ENCODE measurements around the gene ZNF608. TPM values are rescaled to one million over a fixed set of nuclear protein-coding genes. Genes with fewer than 3 reads are reported as not detected.

The ZNF608 gene
- total RNA-seq, 1 experiment from 2014 or later = 5.6 TPM

DNA sequence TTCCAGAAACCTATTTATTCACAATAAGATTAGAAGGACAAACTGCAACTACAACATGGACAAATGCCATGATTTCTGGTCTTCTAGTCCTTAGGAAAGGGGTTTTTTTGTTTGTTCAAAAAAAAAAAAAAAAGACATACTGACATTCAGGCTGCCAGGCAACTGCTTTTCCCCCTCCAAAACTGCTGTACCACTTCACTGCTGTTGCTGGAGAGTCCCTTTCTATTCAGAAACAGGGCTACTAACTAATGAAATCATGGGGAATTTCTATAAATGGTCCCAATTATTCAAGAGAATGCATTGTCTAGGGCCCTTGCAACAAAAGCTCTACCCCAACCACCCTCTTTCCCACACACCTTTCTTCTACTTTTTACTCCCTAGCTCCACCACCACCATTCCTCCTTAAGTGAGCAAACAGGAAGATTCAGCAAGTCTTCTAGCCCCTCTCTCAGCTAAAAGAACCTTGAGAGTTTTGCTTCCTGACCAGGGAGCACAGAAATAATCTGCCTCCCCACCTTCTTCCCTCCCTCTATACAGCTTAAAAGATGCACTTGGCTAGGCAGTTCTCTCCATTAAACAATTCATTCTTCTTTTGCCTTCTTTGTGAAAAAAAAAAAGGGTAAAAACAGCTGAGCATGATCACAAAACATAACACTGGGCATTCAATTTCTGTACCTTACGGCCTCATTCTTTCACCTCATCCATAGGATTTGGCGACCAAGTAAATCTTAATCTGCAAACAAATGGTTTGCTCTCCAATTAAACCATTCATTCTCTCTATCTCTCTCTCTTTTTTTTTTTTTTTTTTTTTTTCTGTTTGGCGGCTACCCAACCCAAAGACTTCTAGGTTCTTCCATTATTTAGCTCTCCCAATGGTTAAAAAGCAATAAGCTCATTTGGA, 13.8 kb downstream of the ZNF608 start:
- H3K9me2 ChIP-seq (ENCODE audit: insufficient read depth) = no peaks in the 10 kb centered on the region
- H3K9ac ChIP-seq (ENCODE audit: low read length) = no peak overlapping the region
- no peak overlapping the region for H2AFZ ChIP-seq (ENCODE audit: low read depth, low read length, poor library complexity, severe bottlenecking)
- H3K4me1 ChIP-seq (ENCODE audit: control insufficient read depth in 1 of 2, insufficient read depth in 2 of 2, low read length in 2 of 2) = no peaks in the 10 kb centered on the region
- H3K36me3 ChIP-seq (ENCODE audit: control insufficient read depth in 1 of 2, insufficient read depth in 2 of 2, low read length in 2 of 2) = no peaks in the 10 kb centered on the region
- RAD21 ChIA-PET (ENCODE audit: low non-redundant PET in 1 of 2, low total read pairs in 2 of 2, uncharacterized antibody in 2 of 2, unreplicated experiment in 2 of 2) = no interaction called here
- no peaks in the 10 kb centered on the region for H3K9me3 ChIP-seq (ENCODE audit: control insufficient read depth in 1 of 2, insufficient read depth in 1 of 2, low read depth in 1 of 2, low read length in 2 of 2)
- no peaks in the 10 kb centered on the region for H3K79me2 ChIP-seq (ENCODE audit: insufficient read depth, low read length)
- CTCF ChIA-PET = no interaction called here
- H3K4me2 ChIP-seq (ENCODE audit: low read length) = no peak overlapping the region
- TF ChIP-seq POLR2AphosphoS5 (IDR thresholded peaks at IDR 0.05; ENCODE audit: low read depth, low read length) (no peak), SIN3A (IDR thresholded peaks at IDR 0.05; ENCODE audit: low read depth) (no peak), ZNF274 (IDR thresholded peaks at IDR 0.05; ENCODE audit: low read depth, low read length) (no peak)
- H3K4me3 ChIP-seq (replicated peaks in 1 of 2; ENCODE audit: low read depth in 1 of 2, low read length in 2 of 2) = no peak overlapping the region
- no peak for ATAC-seq
- DNase-seq (ENCODE audit: low read depth, low spot score) = no peak
- no peaks in the 10 kb centered on the region for H4K20me1 ChIP-seq (ENCODE audit: insufficient read depth)
- no peaks in the 10 kb centered on the region for H3K27me3 ChIP-seq (ENCODE audit: insufficient read depth, low read length)
- intact Hi-C loops (cut with micrococcal nuclease) = no loop called here
- BruUV-seq (replicated peaks) = no TSS peak
- H3K27ac ChIP-seq (ENCODE audit: low read depth, low read length) = no peak overlapping the region
- POLR2A ChIA-PET = interaction anchor here (0.7 kb wide), 1 partner anchor 602 kb away, joined by 3 read pairs; no protein-coding TSS in a partner anchor

DNA sequence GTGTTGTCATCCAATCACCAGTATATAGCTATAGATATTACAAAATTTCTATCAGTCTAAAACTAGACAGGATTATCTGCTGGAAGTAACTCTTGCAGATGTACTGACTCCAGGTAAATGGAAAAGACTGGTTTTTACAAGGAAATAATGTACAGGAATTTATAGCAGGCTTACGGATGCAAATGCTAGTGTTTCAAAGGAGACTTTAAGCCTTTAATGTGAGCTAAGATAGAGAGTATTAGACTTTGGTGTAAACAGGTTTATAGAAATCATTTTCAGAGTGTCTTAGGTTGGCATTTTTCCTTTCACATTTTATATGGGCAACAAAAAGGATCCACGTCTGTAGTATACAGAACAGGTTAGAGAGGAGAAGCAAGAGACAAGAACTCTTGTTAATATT, 16.1 kb downstream of the ZNF608 start:
- no TSS peak for BruUV-seq (replicated peaks)
- intact Hi-C loops (cut with micrococcal nuclease) = no loop called here
- DNase-seq (ENCODE audit: low read depth, low spot score) (no peak), ATAC-seq (no peak)
- H3K9ac ChIP-seq (ENCODE audit: low read length) = no peak overlapping the region
- no peaks in the 10 kb centered on the region for H3K79me2 ChIP-seq (ENCODE audit: insufficient read depth, low read length)
- no peaks in the 10 kb centered on the region for H3K9me3 ChIP-seq (ENCODE audit: control insufficient read depth in 1 of 2, insufficient read depth in 1 of 2, low read depth in 1 of 2, low read length in 2 of 2)
- H3K36me3 ChIP-seq (ENCODE audit: control insufficient read depth in 1 of 2, insufficient read depth in 2 of 2, low read length in 2 of 2) = no peaks in the 10 kb centered on the region
- H3K4me2 ChIP-seq (ENCODE audit: low read length) = no peak overlapping the region
- RAD21 ChIA-PET (ENCODE audit: low non-redundant PET in 1 of 2, low total read pairs in 2 of 2, uncharacterized antibody in 2 of 2, unreplicated experiment in 2 of 2) = no interaction called here
- no peaks in the 10 kb centered on the region for H3K9me2 ChIP-seq (ENCODE audit: insufficient read depth)
- H3K4me1 ChIP-seq (ENCODE audit: control insufficient read depth in 1 of 2, insufficient read depth in 2 of 2, low read length in 2 of 2) = no peaks in the 10 kb centered on the region
- POLR2A ChIA-PET = interaction anchor here (1.1 kb wide), 1 partner anchor 18 kb away, joined by 6 read pairs; no protein-coding TSS in a partner anchor
- H3K4me3 ChIP-seq (replicated peaks in 1 of 2; ENCODE audit: low read depth in 1 of 2, low read length in 2 of 2) = no peak overlapping the region
- no peak overlapping the region for H2AFZ ChIP-seq (ENCODE audit: low read depth, low read length, poor library complexity, severe bottlenecking)
- no peaks in the 10 kb centered on the region for H4K20me1 ChIP-seq (ENCODE audit: insufficient read depth)
- no peak overlapping the region for H3K27ac ChIP-seq (ENCODE audit: low read depth, low read length)
- no peak for TF ChIP-seq ZBTB33 (IDR thresholded peaks at IDR 0.05; ENCODE audit: extremely low read depth, insufficient replicate concordance, low read length)
- H3K27me3 ChIP-seq (ENCODE audit: insufficient read depth, low read length) = no peaks in the 10 kb centered on the region
- CTCF ChIA-PET = interaction anchor here (0.6 kb wide), 1 partner anchor 7 kb away, joined by 3 read pairs; no protein-coding TSS in a partner anchor

All from HCT116 (cell line).